Naive thymus-derived CD4-positive, alpha-beta T cell (primary cell): Measurements from ENCODE around the gene QRSL1. TPM values are rescaled to one million over a fixed set of nuclear protein-coding genes. Genes with fewer than 3 reads are reported as not detected.

Experiments used
- ATAC-seq: fragments of 150-1000 bp; cut with Tn5 transposase; 2 replicates; pipeline ENCODE4 v1.10.0; 2021; ENCODE audit warnings: mild to moderate bottlenecking, moderate library complexity
- CTCF ChIA-PET: fragments of 350-600 bp; sonication (Branson Sonifier 250); formaldehyde crosslinking; loops from one replicate; lab custom pipeline; 2021; ENCODE audit warnings: antibody characterized with exemption; lab: Charles Lee
- POLR2A ChIA-PET: fragments of 350-600 bp; sonication (Branson Sonifier 250); formaldehyde crosslinking; loops from one replicate; lab custom pipeline; 2021; ENCODE audit warnings: antibody characterized with exemption, inconsistent platforms; lab: Charles Lee
- DNase-seq, 9 donors: peaks; one replicate each; pipeline versions ENCODE4 v3.0.0 to v3.0.0-alpha.2; 2020 to 2022; ENCODE audit warnings: mixed read lengths in 1 of 9
- H3K27ac ChIP-seq: one replicate; pipeline ENCODE4 v1.7.0; 2013; ENCODE audit warnings: mild to moderate bottlenecking, low read depth, low read length, moderate library complexity
- H3K27me3 ChIP-seq, 2 donors: one replicate each; pipeline ENCODE4 v1.7.0; 2013; ENCODE audit warnings: low read length in 2 of 2, mild to moderate bottlenecking in 2 of 2, moderate library complexity in 2 of 2; ENCODE audit not compliant: control insufficient read depth in 2 of 2, insufficient read depth in 2 of 2
- H3K36me3 ChIP-seq, 3 experiments: 1 replicate in 2 of 3; 2 replicates in 1 of 3; pipeline ENCODE4 v1.7.0; 2013; ENCODE audit warnings: low read length in 3 of 3, mild to moderate bottlenecking in 3 of 3, moderate library complexity in 1 of 3; ENCODE audit not compliant: insufficient read depth in 3 of 3, control insufficient read depth in 2 of 3
- H3K4me1 ChIP-seq, 2 donors: one replicate each; pipeline ENCODE4 v1.7.0; 2013; ENCODE audit warnings: low read length in 2 of 2, mild to moderate bottlenecking in 2 of 2, moderate library complexity in 1 of 2; ENCODE audit not compliant: control insufficient read depth in 2 of 2, insufficient read depth in 2 of 2
- H3K4me3 ChIP-seq: 2 replicates; pipeline ENCODE4 v1.7.0; 2013; ENCODE audit warnings: mild to moderate bottlenecking, low read length
- H3K9me3 ChIP-seq, 3 experiments: 1 replicate in 2 of 3; 2 replicates in 1 of 3; pipeline ENCODE4 v1.7.0; 2013; ENCODE audit warnings: low read length in 3 of 3; ENCODE audit not compliant: control insufficient read depth in 2 of 3
- H3K27ac Mint-ChIP-seq, 9 donors: one replicate each; pipeline ENCODE4 v1.8.0; 2020 to 2022; ENCODE audit warnings: mixed read lengths in 9 of 9, mild to moderate bottlenecking in 8 of 9, moderate library complexity in 5 of 9, inconsistent platforms in 2 of 9
- H3K27me3 Mint-ChIP-seq, 5 donors: one replicate each; pipeline ENCODE4 v1.8.0; 2021 to 2022; ENCODE audit warnings: mixed read lengths in 5 of 5, mild to moderate bottlenecking in 1 of 5
- H3K36me3 Mint-ChIP-seq, 5 donors: one replicate each; pipeline ENCODE4 v1.8.0; 2020 to 2022; ENCODE audit warnings: mixed read lengths in 5 of 5, mild to moderate bottlenecking in 3 of 5, inconsistent platforms in 1 of 5
- H3K4me1 Mint-ChIP-seq, 7 donors: one replicate each; pipeline ENCODE4 v1.8.0; 2020 to 2022; ENCODE audit warnings: mixed read lengths in 7 of 7, mild to moderate bottlenecking in 3 of 7, inconsistent platforms in 1 of 7
- H3K4me3 Mint-ChIP-seq, 10 donors: one replicate each; pipeline ENCODE4 v1.8.0; 2020 to 2022; ENCODE audit warnings: mild to moderate bottlenecking in 10 of 10, mixed read lengths in 10 of 10, moderate library complexity in 6 of 10, inconsistent platforms in 2 of 10
- H3K9me3 Mint-ChIP-seq, 11 donors: one replicate each; pipeline ENCODE4 v1.8.0; 2020 to 2022; ENCODE audit warnings: mixed read lengths in 11 of 11, mild to moderate bottlenecking in 4 of 11, inconsistent platforms in 1 of 11, moderate library complexity in 1 of 11
- intact Hi-C, 2 donors: fragments of 100-400 bp; cut with micrococcal nuclease; formaldehyde crosslinking; loops; one replicate each; pipeline ENCODE4 v1.15.1; 2023
- polyA plus RNA-seq, 2 donors: library from polyadenylated mRNA; unstranded; fragments of 300-500 nt; fragmentation: Illumina TruSeq; gene quantifications; one replicate each; pipeline ENCODE4 v1.2.3, GENCODE V29; 2021
- total RNA-seq, 6 experiments: library from RNA in 5 of 6; stranded (reverse) in 5 of 6; gene quantifications; 1 replicate in 5 of 6; 2 replicates in 1 of 6; pipeline ENCODE4 v1.2.3 and lab custom pipeline; 2021 to 2026

Gene QRSL1
- total and polyA plus RNA-seq, 7 experiments from 2014 or later = 8.0 to 14.8 (median 12.8) TPM

- Mint-ChIP-seq H3K4me1 (no peaks in the 10 kb centered on the region), H3K9me3 (no peaks in the 10 kb centered on the region), H3K27me3 (peaks cover 0 to 3% (median 0%) of the 10 kb centered on the region in 5 donors), H3K27ac (peak overlapping the region in 1 of 9 donors; percentile 36), H3K36me3 (peaks cover 0 to 14% (median 4%) of the 10 kb centered on the region in 5 donors), H3K4me3 (no peak overlapping the region)
- POLR2A ChIA-PET = no interaction called here
- Histone ChIP-seq H3K36me3 (no peaks in the 10 kb centered on the region), H3K4me3 (no peak overlapping the region), H3K9me3 (no peaks in the 10 kb centered on the region), H3K4me1 (no peaks in the 10 kb centered on the region), H3K27ac (no peak overlapping the region), H3K27me3 (no peaks in the 10 kb centered on the region)
- CTCF ChIA-PET = no interaction called here
- ATAC-seq = no peak
- intact Hi-C loops = no loop called here
- no peak for DNase-seq
Measured at GRCh38 chr6:106677282-106677681, 47.9 kb downstream of the QRSL1 start.

DNA sequence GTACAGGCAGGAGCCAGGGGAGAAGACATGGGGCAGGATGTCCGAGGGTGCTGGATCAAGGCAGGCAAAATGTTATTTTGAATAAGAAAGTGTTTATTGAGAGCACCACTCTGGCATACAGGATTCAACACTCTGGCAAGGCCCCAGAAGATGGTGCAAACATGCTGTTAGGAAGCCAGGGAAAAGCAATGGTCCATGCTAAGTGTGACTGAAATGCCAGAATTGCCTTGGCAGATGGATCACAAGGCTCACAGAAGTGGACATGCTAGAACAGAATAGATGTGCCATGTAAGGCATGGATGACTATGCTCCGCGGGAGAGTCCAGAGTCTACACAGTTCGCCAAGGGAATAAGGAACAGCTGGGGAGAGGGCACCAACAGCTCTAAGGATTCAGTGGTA, 54.6 kb downstream of the QRSL1 start:
- no peak for ATAC-seq
- CTCF ChIA-PET = no interaction called here
- H3K27me3 ChIP-seq = no peaks in the 10 kb centered on the region

DNA sequence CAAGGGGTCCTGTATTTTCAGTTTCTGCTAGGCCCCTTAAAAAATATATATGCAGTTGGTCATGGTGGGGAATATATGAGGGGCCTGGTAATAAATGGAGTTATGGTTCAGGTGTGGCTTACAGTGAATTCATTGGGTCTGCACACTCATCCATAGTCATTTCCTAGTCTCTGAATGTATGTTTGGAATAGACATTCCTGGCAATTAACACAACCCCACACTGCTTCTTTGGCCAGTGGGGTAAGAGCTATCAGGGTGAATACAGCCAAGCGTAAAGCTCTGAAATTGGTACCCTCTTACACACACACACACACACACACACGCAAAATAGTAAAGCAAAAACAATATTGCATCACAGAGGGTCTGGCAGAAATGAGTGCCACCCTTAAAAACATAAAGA, 56.5 kb downstream of the QRSL1 start:
- peaks cover 0 to 5% (median 0%) of the 10 kb centered on the region in 5 donors for H3K27me3 Mint-ChIP-seq
- H3K9me3 Mint-ChIP-seq = no peaks in the 10 kb centered on the region
- H3K27ac ChIP-seq = no peak overlapping the region
- no peaks in the 10 kb centered on the region for H3K27me3 ChIP-seq
- intact Hi-C loops = no loop called here
- ATAC-seq = no peak
- H3K4me3 ChIP-seq = no peak overlapping the region
- no peaks in the 10 kb centered on the region for H3K9me3 ChIP-seq
- POLR2A ChIA-PET = no interaction called here
- H3K4me1 ChIP-seq = no peaks in the 10 kb centered on the region
- no peaks in the 10 kb centered on the region for H3K36me3 ChIP-seq
- H3K27ac Mint-ChIP-seq = no peak overlapping the region
- H3K36me3 Mint-ChIP-seq = peaks cover 0 to 2% (median 0%) of the 10 kb centered on the region in 5 donors
- no peak overlapping the region for H3K4me3 Mint-ChIP-seq
- H3K4me1 Mint-ChIP-seq = no peaks in the 10 kb centered on the region
- CTCF ChIA-PET = no interaction called here
- DNase-seq = no peak

More for the DNA sequence above, 54.6 kb downstream of the QRSL1 start:
- POLR2A ChIA-PET = no interaction called here
- DNase-seq = no peak
- H3K27me3 Mint-ChIP-seq = peaks cover 0 to 6% (median 0%) of the 10 kb centered on the region in 5 donors
- no peak overlapping the region for H3K4me3 Mint-ChIP-seq
- Histone ChIP-seq H3K4me1 (no peaks in the 10 kb centered on the region), H3K27ac (no peak overlapping the region), H3K36me3 (no peaks in the 10 kb centered on the region), H3K9me3 (no peaks in the 10 kb centered on the region), H3K4me3 (no peak overlapping the region)
- no peak overlapping the region for H3K27ac Mint-ChIP-seq
- intact Hi-C loops = no loop called here
- H3K4me1 Mint-ChIP-seq = no peaks in the 10 kb centered on the region
- no peaks in the 10 kb centered on the region for H3K9me3 Mint-ChIP-seq
- H3K36me3 Mint-ChIP-seq = peaks cover 0 to 5% (median 0%) of the 10 kb centered on the region in 5 donors

DNA sequence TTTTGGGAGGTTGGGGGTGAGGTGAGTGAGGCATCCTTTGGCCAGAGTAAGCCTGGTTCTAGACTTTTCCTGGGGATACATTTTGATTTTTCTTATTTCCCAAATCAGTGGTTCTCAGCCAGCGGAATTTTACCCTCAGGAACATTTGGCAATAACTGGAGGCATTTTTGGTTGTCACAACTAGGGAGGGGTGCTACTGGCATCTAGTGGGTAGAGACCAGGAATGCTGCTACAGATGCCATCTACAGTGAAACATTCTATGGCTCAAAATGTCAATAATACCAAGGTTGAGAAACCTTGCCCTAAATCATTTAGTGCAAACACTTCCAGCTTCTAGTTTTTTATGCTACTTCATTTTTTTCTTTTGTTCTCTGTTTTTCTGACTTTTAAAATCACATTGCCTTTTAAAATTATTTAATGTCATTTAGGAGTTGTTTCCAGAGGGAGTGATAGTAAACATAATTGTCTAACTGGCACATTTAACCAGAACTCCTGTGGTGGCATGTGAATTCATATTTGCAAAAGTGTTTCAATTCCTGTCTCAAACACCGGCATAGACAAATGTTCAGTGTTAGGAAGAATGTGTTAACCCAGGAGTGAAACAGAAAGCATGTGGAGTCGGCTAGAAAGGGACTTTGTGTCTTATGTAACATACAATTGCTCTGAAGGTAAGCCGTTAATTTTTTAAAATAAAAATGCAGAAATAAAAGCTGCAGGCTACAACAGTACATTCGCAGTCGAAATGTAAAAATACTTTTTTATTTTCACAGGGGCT, 59.0 kb downstream of the QRSL1 start:
- H3K27ac ChIP-seq = no peak overlapping the region
- no peak for ATAC-seq

DNA sequence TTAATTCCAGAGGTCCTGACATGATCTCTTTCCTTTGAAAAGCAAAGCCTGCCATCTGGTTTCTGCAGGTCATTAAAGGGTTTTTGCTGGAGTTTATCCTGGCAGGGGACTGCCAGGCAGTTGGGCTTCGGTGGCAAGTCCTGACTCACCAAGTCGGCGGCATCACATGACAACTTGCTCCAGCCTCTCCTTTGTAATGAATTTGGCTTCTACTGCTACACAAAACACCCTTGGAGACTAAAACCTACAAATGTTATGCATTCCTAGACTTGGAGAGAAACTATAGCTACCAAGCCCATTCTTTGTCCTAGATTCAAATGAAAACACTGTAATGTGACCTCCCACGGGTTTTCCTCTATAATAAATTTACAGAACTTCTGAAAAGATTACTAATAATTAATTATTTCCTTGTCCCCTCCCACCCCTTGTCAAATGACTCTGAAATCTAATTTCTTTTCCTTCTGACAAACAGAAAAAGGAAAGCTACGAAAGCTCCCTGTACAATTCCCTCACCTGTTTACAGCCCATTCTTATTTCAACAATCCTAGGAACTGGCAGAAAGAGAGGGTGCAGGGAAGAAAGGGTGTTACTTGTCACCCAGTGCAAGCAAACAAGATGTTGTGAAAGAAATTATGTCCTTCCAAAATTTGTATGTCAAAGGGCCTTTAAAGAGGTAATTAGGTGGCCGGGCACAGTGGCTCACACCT, 62.9 kb downstream of the QRSL1 start:
- no peak for ATAC-seq
- Mint-ChIP-seq H3K36me3 (no peaks in the 10 kb centered on the region), H3K4me1 (peaks cover 0 to 2% (median 0%) of the 10 kb centered on the region in 7 donors), H3K27me3 (peaks cover 0 to 23% (median 10%) of the 10 kb centered on the region in 5 donors), H3K4me3 (no peak overlapping the region), H3K27ac (no peak overlapping the region), H3K9me3 (no peaks in the 10 kb centered on the region)
- DNase-seq = no peak
- intact Hi-C loops = no loop called here
- POLR2A ChIA-PET = no interaction called here
- H3K27ac ChIP-seq = no peak overlapping the region
- H3K4me1 ChIP-seq = no peaks in the 10 kb centered on the region
- H3K36me3 ChIP-seq = no peaks in the 10 kb centered on the region
- H3K9me3 ChIP-seq = no peaks in the 10 kb centered on the region
- no peak overlapping the region for H3K4me3 ChIP-seq
- no peaks in the 10 kb centered on the region for H3K27me3 ChIP-seq
- CTCF ChIA-PET = no interaction called here

More for the DNA sequence above, 59.0 kb downstream of the QRSL1 start:
- ChIA-PET CTCF (no interaction called here), POLR2A (no interaction called here)
- no peak for DNase-seq
- Mint-ChIP-seq H3K27ac (no peak overlapping the region), H3K27me3 (peaks cover 0 to 16% (median 0%) of the 10 kb centered on the region in 5 donors), H3K36me3 (no peaks in the 10 kb centered on the region), H3K4me3 (no peak overlapping the region), H3K4me1 (no peaks in the 10 kb centered on the region), H3K9me3 (no peaks in the 10 kb centered on the region)
- H3K27me3 ChIP-seq = no peaks in the 10 kb centered on the region
- no peaks in the 10 kb centered on the region for H3K9me3 ChIP-seq
- H3K36me3 ChIP-seq = no peaks in the 10 kb centered on the region
- H3K4me1 ChIP-seq = no peaks in the 10 kb centered on the region
- no peak overlapping the region for H3K4me3 ChIP-seq
- intact Hi-C loops = no loop called here

DNA sequence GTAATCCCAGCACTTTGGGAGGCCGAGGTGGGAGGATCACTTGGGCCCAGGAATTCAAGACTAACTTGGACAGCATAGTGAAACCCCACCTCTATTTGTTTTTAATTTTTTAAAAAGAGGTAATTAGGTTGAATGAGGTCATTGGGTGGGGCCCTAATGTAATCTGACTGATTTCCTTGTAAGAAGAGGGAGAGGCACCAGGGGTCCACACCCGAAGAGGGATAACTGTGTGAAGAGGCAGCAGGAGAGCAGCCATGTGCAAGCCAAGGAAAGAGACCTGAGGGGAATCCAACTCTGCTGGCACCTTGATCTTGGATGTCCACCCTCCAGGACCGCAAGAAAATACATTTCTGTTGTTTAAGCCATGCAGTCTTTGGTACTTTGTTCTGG, 63.4 kb downstream of the QRSL1 start:
- Mint-ChIP-seq H3K36me3 (no peaks in the 10 kb centered on the region), H3K4me1 (peaks cover 0 to 2% (median 0%) of the 10 kb centered on the region in 7 donors), H3K4me3 (no peak overlapping the region), H3K9me3 (no peaks in the 10 kb centered on the region), H3K27ac (no peak overlapping the region), H3K27me3 (peaks cover 0 to 23% (median 10%) of the 10 kb centered on the region in 5 donors)
- intact Hi-C loops = no loop called here
- no peak for ATAC-seq
- Histone ChIP-seq H3K9me3 (no peaks in the 10 kb centered on the region), H3K27me3 (no peaks in the 10 kb centered on the region), H3K27ac (no peak overlapping the region), H3K4me3 (no peak overlapping the region), H3K4me1 (no peaks in the 10 kb centered on the region), H3K36me3 (no peaks in the 10 kb centered on the region)
- DNase-seq = no peak
- ChIA-PET CTCF (no interaction called here), POLR2A (no interaction called here)
